Muscle of arm (tissue), 12 donors: ENCODE data around the gene TUBGCP4. TPM values are rescaled to one million over a fixed set of nuclear protein-coding genes. Genes with fewer than 3 reads are reported as not detected.

Experiments used
- DNase-seq: peaks from one replicate; pipeline ENCODE4 v3.0.0-alpha.2; 2013
- polyA plus RNA-seq, 12 donors: library from polyadenylated mRNA; unstranded; fragments of 120-200 nt; gene quantifications; one replicate each; pipeline ENCODE4 v1.2.1, GENCODE V29; 2013; ENCODE audit not compliant: insufficient read length in 12 of 12

Gene TUBGCP4
- polyA plus RNA-seq, 12 donors: 11.1 to 16.6 (median 13.9) TPM; not detected in 1

DNA sequence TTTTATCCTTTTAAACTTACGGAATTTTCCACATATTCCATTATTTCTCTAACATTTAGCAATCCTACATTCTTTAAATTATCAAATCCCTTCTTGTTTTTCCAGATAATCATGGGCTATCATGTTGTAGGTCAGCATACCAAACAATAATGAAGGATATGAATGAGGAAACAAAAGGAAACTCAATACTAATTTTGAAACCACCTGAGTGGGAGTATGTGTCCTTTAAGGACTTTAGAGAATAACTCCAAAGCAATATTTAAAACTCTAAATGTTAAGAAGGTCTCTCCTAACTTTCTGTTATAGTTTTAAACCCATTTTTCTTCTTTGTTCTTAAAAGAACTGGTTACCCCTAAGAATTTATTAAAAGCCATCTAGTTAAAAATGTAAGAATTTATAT lies 79.1 kb downstream of the TUBGCP4 start:
- DNase-seq: no peak

Other genes starting within 250 kb of the TUBGCP4 start
- gene TMEM62, start 237.5 kb upstream of the TUBGCP4 start, polyA plus RNA-seq: 10 to 100 TPM in 3 of 12 donors, 1 to 10 TPM in 8, not detected in 1; 6.2 to 14.1 (median 8.7) TPM
- gene CCNDBP1, start 185.7 kb upstream of the TUBGCP4 start, polyA plus RNA-seq: 10 to 100 TPM in 11 of 12 donors, not detected in 1; 22.0 to 48.3 (median 37.3) TPM
- 1 to 10 TPM in 10 of 12 donors, not detected in 2; 1.1 to 10.0 (median 2.1) TPM for gene EPB42, start 150.1 kb upstream of the TUBGCP4 start, polyA plus RNA-seq
- 1 to 10 TPM in 1 of 12 donors, under 1 TPM in 8, not detected in 3; 0.05 to 1.0 (median 0.20) TPM for gene TGM5, start 104.2 kb upstream of the TUBGCP4 start, polyA plus RNA-seq
- gene TGM7, start 68.8 kb upstream of the TUBGCP4 start, polyA plus RNA-seq: under 1 TPM in 1 of 12 donors, not detected in 11; 0.17 TPM
- 1 to 10 TPM in 11 of 12 donors, not detected in 1; 4.8 to 8.6 (median 6.6) TPM for gene LCMT2, start 40.5 kb upstream of the TUBGCP4 start, polyA plus RNA-seq
- gene ZSCAN29, start 58 bp upstream of the TUBGCP4 start, polyA plus RNA-seq: 10 to 100 TPM in 10 of 12 donors, 1 to 10 TPM in 1, not detected in 1; 8.0 to 25.0 (median 15.4) TPM
- 100 to 1,000 TPM in 1 of 12 donors, 10 to 100 TPM in 11; 35.8 to 105 (median 51.4) TPM for gene TP53BP1, start 122.1 kb downstream of the TUBGCP4 start, polyA plus RNA-seq
- gene MAP1A, start 146.5 kb downstream of the TUBGCP4 start, polyA plus RNA-seq: 10 to 100 TPM in 11 of 12 donors, not detected in 1; 27.5 to 44.8 (median 38.0) TPM
- gene PPIP5K1, start 219.1 kb downstream of the TUBGCP4 start, polyA plus RNA-seq: 10 to 100 TPM in 3 of 12 donors, 1 to 10 TPM in 8, not detected in 1; 4.9 to 22.9 (median 6.5) TPM
- 1 to 10 TPM in 1 of 12 donors, under 1 TPM in 6, not detected in 5; 0.11 to 5.5 (median 0.21) TPM for gene CKMT1B, start 222.9 kb downstream of the TUBGCP4 start, polyA plus RNA-seq
- gene STRC, start 247.7 kb downstream of the TUBGCP4 start, polyA plus RNA-seq: 1 to 10 TPM in 1 of 12 donors, under 1 TPM in 9, not detected in 2; 0.12 to 1.1 (median 0.48) TPM